DND-41 (cell line): ENCODE data around the gene TP63.

ENCODE experiments used
- ATAC-seq: fragments of 200-7000 bp; cut with Tn5 transposase; 3 replicates; pipeline ENCODE4 v1.9.1; 2021; ENCODE audit warnings: low read depth; ENCODE audit not compliant: insufficient read depth
- DNase-seq: peaks from one replicate; pipeline ENCODE4 v3.0.0-alpha.2; 2020
- H2AFZ ChIP-seq: 2 replicates; pipeline ENCODE4 v1.6.0; 2012; ENCODE audit warnings: low read depth, low read length
- H3K27ac ChIP-seq: 2 replicates; pipeline ENCODE4 v1.5.1; 2012; ENCODE audit warnings: low read length, inconsistent platforms
- H3K27me3 ChIP-seq: fragments of 200-600 bp; sonication (generic); 2 replicates; pipeline ENCODE4 v1.6.0; 2012; ENCODE audit warnings: low read length, mild to moderate bottlenecking, inconsistent platforms; ENCODE audit not compliant: insufficient read depth, poor library complexity
- H3K36me3 ChIP-seq: 2 replicates; pipeline ENCODE4 v1.5.1; 2012; ENCODE audit warnings: low read length, inconsistent platforms; ENCODE audit not compliant: insufficient read depth
- H3K4me1 ChIP-seq: 2 replicates; pipeline ENCODE4 v1.5.1; 2012; ENCODE audit warnings: mild to moderate bottlenecking, low read length; ENCODE audit not compliant: insufficient read depth
- H3K4me2 ChIP-seq: 2 replicates; pipeline ENCODE4 v1.6.0; 2012; ENCODE audit warnings: mild to moderate bottlenecking, moderate library complexity, low read length, inconsistent platforms; ENCODE audit not compliant: insufficient read depth
- H3K4me3 ChIP-seq, 2 experiments: fragments of 200-600 bp in 1 of 2; shearing (Covaris generic) in 1 of 2; 2 replicates each; pipeline ENCODE4 v1.5.1; 2012 to 2016; ENCODE audit warnings: inconsistent platforms in 2 of 2, low read length in 2 of 2, mild to moderate bottlenecking in 2 of 2, low read depth in 1 of 2, moderate library complexity in 1 of 2
- H3K79me2 ChIP-seq: 2 replicates; pipeline ENCODE4 v1.6.0; 2012; ENCODE audit warnings: low read length, inconsistent platforms; ENCODE audit not compliant: insufficient read depth
- H3K9ac ChIP-seq: 2 replicates; pipeline ENCODE4 v1.6.0; 2012; ENCODE audit warnings: low read depth, mild to moderate bottlenecking, inconsistent platforms, low read length, moderate library complexity
- H3K9me3 ChIP-seq: 2 replicates; pipeline ENCODE4 v1.5.1; 2012; ENCODE audit warnings: low read length, moderate library complexity, mild to moderate bottlenecking, inconsistent platforms; ENCODE audit not compliant: insufficient read depth, severe bottlenecking
- H4K20me1 ChIP-seq: 2 replicates; pipeline ENCODE4 v1.6.0; 2012; ENCODE audit warnings: low read length; ENCODE audit not compliant: insufficient read depth
- EZH2 ChIP-seq: IDR thresholded peaks from 3 replicates; pipeline ENCODE4 v1.6.1; 2012; ENCODE audit warnings: borderline replicate concordance, low read depth, mild to moderate bottlenecking, moderate library complexity, low read length, inconsistent platforms; ENCODE audit not compliant: severe bottlenecking
- TF ChIP-seq, protein P1 (sequence below): IDR thresholded peaks from 2 replicates; pipeline ENCODE4 v1.5.1; 2012; ENCODE audit warnings: borderline replicate concordance, low read length, moderate library complexity, mild to moderate bottlenecking; ENCODE audit not compliant: poor library complexity, severe bottlenecking; ENCODE audit errors: extremely low read depth

The TP63 gene

DNA sequence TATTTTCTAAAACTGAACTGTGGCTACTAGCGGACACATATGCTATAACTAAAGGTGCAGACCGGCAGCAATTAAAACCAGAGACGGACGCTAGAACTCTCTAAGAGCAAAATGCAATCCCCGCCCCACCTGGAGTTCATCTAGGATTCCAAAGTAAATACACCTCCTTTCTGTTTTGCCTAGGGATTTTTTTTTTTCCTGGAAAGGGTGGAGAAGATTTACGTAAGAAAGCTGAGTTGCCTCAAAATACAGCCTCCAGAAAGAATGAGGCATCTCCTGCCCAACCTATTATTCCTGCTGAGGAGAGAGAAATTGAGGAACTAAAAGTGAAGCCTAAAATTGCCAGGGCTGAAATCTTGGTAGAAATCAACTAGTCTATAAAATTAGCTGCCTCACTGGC lies 150.2 kb downstream of the TP63 start:
- no peaks in the 10 kb centered on the region for H3K4me1 ChIP-seq
- no peak for ATAC-seq
- TF ChIP-seq, protein P1, sequence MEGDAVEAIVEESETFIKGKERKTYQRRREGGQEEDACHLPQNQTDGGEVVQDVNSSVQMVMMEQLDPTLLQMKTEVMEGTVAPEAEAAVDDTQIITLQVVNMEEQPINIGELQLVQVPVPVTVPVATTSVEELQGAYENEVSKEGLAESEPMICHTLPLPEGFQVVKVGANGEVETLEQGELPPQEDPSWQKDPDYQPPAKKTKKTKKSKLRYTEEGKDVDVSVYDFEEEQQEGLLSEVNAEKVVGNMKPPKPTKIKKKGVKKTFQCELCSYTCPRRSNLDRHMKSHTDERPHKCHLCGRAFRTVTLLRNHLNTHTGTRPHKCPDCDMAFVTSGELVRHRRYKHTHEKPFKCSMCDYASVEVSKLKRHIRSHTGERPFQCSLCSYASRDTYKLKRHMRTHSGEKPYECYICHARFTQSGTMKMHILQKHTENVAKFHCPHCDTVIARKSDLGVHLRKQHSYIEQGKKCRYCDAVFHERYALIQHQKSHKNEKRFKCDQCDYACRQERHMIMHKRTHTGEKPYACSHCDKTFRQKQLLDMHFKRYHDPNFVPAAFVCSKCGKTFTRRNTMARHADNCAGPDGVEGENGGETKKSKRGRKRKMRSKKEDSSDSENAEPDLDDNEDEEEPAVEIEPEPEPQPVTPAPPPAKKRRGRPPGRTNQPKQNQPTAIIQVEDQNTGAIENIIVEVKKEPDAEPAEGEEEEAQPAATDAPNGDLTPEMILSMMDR: no peak
- no peak for TF ChIP-seq EZH2
- H4K20me1 ChIP-seq: no peaks in the 10 kb centered on the region
- H3K4me2 ChIP-seq: no peak overlapping the region
- no peak overlapping the region for H3K4me3 ChIP-seq
- H3K9me3 ChIP-seq: no peaks in the 10 kb centered on the region
- H3K36me3 ChIP-seq: no peaks in the 10 kb centered on the region
- DNase-seq: no peak
- H2AFZ ChIP-seq: no peak overlapping the region
- H3K79me2 ChIP-seq: no peaks in the 10 kb centered on the region
- H3K27ac ChIP-seq: no peak overlapping the region
- no peak overlapping the region for H3K9ac ChIP-seq
- H3K27me3 ChIP-seq: peaks cover 8% of the 10 kb centered on the region

DNA sequence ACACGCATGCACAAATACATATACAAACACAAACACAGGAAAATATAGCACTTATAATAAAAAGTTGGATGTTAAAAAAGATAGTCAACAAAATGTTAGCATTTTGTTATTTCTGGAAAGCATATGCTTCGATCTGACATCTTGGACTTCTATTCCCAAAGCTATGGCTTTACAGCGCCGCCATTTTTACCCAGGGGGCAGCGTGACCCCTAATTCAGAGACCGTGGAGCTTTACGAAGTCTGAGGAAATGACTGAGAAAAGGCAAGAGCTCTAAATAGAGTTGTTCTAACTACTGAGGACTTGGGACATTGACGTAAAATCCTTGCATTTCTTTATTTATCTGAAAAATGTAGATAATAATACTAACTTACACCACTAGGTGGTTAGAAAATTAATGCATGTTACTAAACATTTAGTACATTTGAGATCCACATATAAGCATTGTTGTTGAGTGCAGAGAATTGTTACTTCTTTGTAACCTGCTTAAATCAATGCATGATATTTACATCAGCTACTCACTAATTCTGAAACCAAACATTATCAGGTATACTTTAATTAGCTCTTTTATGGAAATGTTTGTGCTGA lies 155.4 kb downstream of the TP63 start:
- no peak overlapping the region for H3K27ac ChIP-seq
- H3K79me2 ChIP-seq: no peaks in the 10 kb centered on the region
- H3K9me3 ChIP-seq: no peaks in the 10 kb centered on the region
- H3K4me1 ChIP-seq: no peaks in the 10 kb centered on the region
- H3K4me2 ChIP-seq: no peak overlapping the region
- H3K4me3 ChIP-seq: no peak overlapping the region
- H4K20me1 ChIP-seq: no peaks in the 10 kb centered on the region
- ATAC-seq (no peak), DNase-seq (no peak)
- H2AFZ ChIP-seq: no peak overlapping the region
- H3K27me3 ChIP-seq: peaks cover 4% of the 10 kb centered on the region
- no peak overlapping the region for H3K9ac ChIP-seq
- H3K36me3 ChIP-seq: no peaks in the 10 kb centered on the region
- TF ChIP-seq, protein P1: peak; percentile 8
- TF ChIP-seq EZH2: no peak

DNA sequence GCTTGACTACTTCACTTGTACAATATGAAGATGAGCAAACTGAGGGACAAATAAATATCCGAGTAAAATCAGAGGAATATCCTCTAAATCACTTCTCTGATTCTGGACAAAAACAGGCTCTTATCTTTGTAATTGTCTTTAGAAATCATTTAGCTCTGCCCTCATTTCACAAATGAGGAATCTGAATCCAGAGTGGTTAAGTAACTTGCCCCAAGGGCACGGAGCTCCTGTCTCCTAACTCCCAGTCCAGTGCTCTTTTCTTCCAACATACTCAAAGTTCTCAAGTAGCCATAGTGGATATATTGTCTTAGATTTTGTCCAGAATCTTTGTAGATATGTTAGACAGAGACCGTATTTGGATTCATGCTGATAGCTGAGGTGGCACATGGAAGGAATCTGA lies 156.0 kb downstream of the TP63 start:
- DNase-seq: no peak
- no peaks in the 10 kb centered on the region for H3K4me1 ChIP-seq
- no peak overlapping the region for H3K4me2 ChIP-seq
- H2AFZ ChIP-seq: no peak overlapping the region
- no peaks in the 10 kb centered on the region for H3K79me2 ChIP-seq
- H3K27ac ChIP-seq: no peak overlapping the region
- no peak for TF ChIP-seq EZH2
- TF ChIP-seq, protein P1: no peak
- H4K20me1 ChIP-seq: no peaks in the 10 kb centered on the region
- H3K27me3 ChIP-seq: no peaks in the 10 kb centered on the region
- no peak overlapping the region for H3K9ac ChIP-seq
- no peak for ATAC-seq
- no peak overlapping the region for H3K4me3 ChIP-seq
- H3K9me3 ChIP-seq: no peaks in the 10 kb centered on the region
- no peaks in the 10 kb centered on the region for H3K36me3 ChIP-seq

DNA sequence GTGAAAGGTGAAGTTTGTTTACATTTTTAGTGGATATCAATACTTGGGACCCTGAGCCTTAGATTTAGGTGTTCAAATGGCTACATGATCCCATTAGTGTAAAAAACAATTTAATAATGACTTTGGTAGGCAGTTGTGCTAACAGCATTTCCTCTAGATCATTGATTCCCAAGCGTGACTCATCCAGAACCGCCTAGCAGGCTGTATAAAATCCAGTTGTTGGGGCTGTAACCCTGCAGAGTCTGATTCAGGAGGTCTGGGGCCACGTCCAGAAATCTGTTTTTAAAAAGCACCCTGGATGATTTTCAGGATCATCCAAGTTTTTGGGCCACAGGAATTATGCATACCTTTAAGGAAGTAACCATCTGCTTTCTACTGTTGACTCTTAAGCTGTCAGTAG lies 156.4 kb downstream of the TP63 start:
- Histone ChIP-seq H3K4me2 (no peak overlapping the region), H2AFZ (no peak overlapping the region), H3K36me3 (no peaks in the 10 kb centered on the region), H3K9me3 (no peaks in the 10 kb centered on the region), H3K4me3 (no peak overlapping the region), H3K4me1 (no peaks in the 10 kb centered on the region), H3K27me3 (no peaks in the 10 kb centered on the region), H4K20me1 (no peaks in the 10 kb centered on the region), H3K9ac (no peak overlapping the region), H3K27ac (no peak overlapping the region), H3K79me2 (no peaks in the 10 kb centered on the region)
- TF ChIP-seq, protein P1: no peak
- no peak for TF ChIP-seq EZH2
- no peak for DNase-seq
- no peak for ATAC-seq
